Right hindlimb (tissue), 1 donor: ENCODE data around the gene KRTAP5-2.
"Not testable (repeated sequence)": the region's sequence is repeated elsewhere in the genome, so short reads cannot be mapped to it uniquely, and the experiment has no call there.

ENCODE experiments used
- DNase-seq: peaks from one replicate; pipeline ENCODE4 v3.0.0-alpha.2; 2018

Gene KRTAP5-2

DNA sequence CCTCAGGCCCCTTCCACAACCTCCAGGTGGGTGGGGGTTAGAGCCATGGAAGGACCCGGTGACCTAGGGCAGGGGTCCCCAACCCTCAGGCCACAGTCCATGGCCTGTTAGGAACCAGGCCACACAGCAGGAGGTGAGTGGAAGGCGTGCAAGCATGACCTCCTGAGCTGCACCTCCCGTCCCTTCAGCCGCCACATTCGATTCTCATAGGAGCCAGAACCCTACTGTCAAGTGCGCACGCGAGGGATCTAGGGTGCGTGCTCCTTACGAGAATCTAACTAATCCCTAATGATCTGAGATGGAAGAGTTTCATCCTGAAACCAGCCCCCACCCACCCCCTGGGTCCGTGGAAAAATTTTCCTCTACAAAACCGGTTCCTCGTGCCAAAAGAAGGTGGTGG, 27.4 kb upstream of the KRTAP5-2 start:
- no peak for DNase-seq

DNA sequence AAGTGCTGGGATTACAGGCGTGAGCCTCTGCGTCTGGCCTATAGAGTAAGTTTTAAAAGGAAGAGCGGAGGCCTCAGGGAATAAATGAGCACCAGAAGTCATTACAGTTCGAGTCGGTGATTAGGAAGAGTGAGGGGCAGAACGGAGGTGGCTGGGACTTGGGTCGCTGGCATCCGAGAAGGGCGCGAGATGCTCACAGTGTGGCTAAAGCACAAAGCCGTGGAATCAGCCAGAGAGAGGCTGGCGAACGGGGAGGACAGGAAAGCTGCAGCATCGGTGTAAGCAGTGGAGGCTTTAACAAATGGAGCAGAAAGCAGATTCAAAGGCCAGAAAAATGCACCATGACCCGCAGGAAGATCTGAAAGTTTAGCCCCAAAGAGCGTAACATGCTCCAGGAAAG, 26.5 kb upstream of the KRTAP5-2 start:
- no peak for DNase-seq

DNA sequence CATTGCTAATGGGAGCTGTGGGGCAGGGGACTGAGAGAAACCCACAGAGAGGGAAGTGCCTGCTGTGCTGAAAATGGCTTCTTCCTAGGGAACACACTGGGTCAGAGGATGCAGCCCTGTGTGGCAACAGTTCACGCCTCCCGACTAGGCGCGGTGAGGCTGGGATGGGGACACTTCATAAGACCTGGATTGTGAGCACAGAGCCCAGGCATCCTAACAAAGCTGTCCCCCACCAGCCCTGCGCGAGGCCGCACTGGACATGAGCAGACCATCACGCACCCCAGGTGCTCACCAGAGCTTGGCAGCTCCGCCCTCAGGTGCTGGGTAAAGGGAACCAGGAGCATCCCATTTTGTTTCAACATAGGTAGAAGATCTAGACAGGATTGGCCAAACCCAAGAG, 25.6 kb upstream of the KRTAP5-2 start:
- no peak for DNase-seq

DNA sequence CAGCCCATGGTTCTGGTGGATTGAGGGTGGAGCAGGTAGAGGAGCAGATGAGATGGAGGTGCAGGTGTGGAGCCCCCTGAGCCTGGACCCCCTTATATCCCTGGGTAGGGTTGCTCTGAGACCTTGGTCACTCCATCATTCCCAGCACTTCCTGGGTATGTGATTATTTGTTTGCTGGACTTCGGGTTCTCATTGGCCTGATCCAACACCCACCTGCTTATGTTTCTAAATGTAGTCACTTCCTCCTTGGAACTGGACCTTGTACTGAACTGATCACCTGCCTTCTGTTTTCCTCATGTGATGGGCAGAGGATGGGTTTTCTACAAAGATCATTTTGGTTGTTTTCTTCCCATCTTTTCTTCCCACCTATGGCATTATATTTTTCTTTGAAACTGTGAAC, 24.0 kb upstream of the KRTAP5-2 start, which contains the start of gene KRTAP5-4:
Gene KRTAP5-4 (minus strand): TSS at position 53 of the 400 bp plus-strand sequence. CDS start 45 bp downstream, at position 8.
- DNase-seq, result no peak

DNA sequence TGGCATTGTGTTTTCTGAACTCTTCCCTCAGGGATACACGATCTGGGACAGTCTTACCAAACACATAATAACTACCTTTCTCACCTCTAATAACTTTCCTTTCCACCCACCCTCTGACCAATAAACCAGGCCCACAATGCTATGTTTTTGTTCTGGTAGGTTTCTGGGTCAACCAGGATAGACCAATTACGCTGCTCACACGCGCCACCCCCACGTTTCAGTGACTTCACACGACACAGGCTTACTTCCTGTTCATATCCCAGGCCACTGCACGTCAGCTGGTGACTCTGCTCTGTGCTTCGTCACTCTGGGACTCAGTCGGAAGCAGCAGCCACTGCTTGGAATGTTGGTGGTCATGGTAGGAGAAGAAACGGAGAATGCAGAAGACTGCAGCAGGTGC, 21.4 kb upstream of the KRTAP5-2 start:
- no peak for DNase-seq

DNA sequence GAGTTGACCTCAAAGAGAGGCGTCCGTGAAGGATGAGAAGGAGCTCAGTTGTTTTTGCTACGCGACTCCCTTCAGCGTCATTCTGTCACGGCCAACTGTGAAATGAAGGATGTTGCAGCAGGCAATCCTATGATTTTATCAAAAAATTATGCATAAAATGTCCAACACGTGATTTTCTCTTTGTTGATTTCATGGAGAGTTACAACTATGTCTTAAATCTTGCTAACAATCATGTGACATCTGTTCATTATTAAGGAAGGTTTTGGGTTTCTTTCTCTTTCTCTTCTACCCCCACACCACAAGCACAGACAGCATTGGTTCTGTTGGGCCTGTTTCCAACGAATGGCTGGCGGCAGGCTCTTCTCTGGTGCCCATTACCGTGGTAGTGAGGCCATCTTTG, 20.1 kb upstream of the KRTAP5-2 start:
- no peak for DNase-seq

DNA sequence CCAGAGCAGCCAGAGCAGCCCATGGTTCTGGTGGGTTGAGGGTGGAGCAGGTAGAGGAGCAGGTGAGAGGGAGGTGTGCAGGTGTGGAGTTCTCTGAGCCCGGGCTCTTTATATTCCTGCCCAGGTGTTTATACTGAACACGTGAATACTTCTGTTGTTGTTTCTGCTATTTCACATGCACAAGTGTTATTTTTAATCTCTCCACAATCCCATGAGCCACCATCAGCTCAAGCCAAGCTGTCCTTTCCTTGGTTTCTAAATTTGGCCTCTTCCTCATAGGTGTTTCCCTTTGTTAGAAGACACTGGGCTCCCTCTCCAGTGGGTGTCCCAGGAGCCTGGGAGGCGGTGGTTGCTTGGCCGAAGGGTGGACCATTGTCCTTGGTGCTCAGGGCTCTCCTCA, 10.3 kb upstream of the KRTAP5-2 start, which contains the start of gene KRTAP5-3:
Gene KRTAP5-3 (minus strand): TSS at position 101 of the 400 bp plus-strand sequence. CDS start 78 bp downstream, at position 23.
- no peak for DNase-seq

DNA sequence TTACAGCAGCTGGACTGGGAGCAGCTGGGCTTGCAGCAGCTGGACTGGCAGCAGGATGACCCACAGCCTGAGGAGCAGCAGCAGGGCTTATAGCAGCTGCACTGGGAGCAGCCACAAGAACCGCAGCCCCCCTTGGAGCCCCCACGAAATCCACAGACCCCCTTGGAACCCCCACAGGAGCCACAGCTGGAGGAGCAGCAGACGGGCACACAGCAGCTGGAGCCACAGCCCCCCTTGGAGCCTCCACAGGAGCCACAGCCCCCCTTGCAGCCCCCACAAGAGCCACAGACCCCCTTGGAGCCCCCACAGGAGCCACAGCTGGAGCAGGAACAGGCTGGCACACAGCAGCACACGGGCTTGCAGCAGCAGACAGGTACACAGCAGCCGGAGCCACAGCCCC, 9.8 kb upstream of the KRTAP5-2 start:
- not testable (repeated sequence) for DNase-seq

DNA sequence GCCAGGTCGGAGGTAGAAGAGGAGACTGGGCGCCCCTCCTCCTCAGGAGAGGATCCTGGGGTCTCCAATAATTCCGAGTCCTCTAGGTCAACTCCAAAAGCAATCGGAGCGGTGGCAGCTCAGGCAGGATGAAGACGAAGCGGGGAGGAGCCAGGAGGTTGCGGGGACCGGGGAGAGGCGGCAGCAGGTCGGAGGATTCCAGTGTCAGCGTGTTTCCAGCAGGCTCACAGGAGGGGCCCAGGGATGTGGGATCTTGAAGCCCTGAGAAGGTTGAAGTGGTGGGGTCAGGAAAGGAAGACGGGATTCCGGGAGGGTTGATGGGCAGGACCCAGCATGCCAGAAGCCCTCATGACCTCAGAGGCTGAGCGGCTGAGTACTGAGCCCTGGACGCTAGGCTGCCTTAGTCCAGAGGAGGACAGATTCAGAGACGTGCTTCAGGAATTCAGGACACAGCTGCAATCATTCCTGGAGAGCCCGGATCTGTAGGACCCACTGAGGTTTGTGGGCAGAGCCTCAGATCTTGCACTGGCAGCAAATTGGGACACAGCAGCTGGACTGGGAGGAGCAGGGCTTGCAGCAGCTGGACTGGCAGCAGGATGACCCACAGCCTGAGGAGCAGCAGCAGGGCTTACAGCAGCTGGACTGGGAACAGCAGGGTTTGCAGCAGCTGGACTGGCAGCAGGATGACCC, 9.2 kb upstream of the KRTAP5-2 start:
- not testable (repeated sequence) for DNase-seq

DNA sequence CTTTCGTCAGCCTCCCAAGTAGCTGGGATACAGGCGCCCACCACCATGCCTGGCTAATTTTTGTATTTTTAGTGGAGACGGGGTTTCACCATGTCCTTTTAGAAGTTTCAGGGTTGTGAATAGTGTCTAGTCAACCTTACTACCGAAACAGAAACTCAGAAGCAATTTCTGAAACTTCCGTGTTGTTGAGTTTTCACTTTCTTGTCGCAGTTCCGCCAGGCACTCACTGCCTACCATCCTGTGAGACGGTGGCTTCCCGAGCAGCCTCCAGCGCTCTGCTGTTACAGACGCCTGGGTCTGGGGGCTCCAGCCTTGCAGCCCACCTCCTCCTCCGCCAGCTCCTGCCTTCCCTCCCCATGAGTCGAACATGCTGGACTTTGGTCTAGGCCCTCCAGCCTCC, 7.8 kb upstream of the KRTAP5-2 start:
- DNase-seq, result not testable (repeated sequence)

DNA sequence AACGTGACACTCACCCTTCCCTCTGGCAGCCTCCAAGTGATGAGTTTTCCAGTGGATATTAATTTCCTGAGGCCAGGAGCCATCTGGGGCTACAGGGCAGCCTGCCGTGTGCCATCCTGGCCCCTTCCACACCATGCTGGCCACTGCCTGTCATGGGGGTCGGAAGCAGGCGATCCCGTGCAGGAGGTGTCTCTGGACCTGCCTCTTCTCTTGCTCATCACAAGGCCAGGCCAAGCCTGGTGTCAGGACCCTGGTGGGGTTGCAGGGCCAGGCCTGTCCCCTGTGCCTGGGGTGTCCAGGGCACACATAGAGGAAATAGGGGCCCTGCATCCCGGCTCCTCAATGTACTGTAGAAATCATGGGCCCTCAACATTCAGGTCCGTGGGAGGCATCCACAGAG, 6.6 kb upstream of the KRTAP5-2 start:
- DNase-seq, result no peak

DNA sequence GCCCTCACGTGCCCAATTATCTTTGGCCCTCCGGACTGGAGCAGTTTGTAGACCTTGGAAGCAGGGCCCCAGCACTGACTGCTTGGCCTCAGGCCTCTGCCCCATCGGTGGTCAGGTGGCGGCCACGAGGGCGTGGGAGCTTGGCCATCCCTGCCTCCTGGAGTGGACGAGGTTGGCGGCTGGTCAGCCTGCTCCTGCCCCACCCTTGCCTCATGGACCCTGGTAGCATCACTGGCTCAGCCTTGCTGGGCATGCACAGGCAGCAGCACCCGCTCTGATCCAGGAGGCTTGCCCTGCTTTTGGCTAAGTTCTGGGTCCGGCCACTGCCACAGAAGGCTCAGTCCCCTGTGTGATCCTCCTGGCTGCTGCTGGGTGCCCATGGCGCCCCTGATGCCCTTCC, 6.1 kb upstream of the KRTAP5-2 start:
- DNase-seq, result no peak

DNA sequence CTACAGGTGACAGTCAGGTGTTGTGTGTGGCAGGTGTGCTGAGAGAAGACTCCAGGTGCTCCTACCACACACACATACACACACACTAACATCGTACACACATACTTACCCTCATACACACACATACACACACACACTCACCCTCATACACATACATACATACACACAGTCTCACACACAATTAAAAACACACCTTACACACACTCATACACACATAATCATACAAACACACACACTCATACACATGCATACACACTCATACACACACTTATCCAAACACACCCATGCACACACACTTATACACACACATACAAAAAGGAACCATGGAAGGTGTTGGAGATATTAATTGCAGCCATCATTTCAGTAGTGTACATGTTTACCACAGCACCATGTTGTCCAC, 5.5 kb upstream of the KRTAP5-2 start:
- no peak for DNase-seq

DNA sequence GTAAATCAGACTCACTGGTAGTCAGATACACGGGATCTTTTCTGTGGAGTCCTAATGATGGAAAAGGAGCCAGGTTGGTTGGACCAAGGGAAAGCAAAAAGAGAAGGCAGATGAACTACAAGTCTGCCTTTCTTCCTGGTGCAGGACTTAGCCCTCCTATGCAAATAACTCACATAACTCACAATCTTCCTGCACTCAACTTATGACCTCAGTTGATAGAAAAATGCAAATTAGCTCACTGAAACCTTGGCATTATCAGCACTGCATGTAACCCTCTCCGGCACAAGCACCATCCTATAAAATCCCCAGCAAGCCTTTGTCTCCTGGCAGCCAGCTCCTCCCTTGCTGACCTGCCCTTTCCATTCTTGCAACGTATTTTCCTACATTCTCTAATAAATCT, 3.6 kb upstream of the KRTAP5-2 start:
- not testable (repeated sequence) for DNase-seq

DNA sequence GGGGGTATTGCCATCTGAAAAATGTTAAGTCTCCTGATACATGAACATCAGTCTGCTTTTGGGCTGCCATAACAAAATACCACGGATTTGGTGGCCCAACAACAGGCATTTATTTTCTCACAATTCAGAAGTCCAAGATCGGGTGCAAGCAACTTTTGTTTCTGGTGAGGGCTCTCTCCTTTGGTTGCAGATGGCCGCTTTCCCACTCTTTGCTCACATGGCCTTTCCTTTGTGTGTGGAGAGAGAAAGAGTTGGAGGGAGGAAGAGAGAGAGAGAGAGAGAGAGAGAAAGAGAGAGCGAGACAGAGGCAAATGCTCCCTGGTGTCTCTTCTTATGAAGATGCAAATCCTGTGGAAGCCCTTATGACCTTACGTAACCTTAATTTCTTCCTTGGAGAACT, 2.5 kb upstream of the KRTAP5-2 start:
- DNase-seq, result no peak

DNA sequence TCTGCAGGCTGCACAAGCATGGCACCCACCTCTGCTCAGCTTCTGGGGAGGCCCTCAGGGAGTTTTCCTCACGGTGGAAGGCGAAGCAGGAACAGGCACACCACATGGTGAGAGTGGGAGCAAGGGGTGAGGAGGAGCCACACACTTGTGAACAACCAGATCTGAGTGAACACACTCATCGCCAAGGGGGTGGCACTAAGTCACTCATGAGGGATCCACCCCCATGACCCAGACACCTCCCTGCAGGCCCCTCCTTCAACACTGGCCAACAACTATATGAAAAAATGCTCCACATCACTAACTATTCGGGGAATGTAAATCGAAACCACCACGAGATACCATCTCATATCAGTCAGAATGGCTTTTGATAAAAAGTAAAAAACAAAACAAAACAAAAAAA, 722 bp upstream of the KRTAP5-2 start:
- DNase-seq, result no peak

DNA sequence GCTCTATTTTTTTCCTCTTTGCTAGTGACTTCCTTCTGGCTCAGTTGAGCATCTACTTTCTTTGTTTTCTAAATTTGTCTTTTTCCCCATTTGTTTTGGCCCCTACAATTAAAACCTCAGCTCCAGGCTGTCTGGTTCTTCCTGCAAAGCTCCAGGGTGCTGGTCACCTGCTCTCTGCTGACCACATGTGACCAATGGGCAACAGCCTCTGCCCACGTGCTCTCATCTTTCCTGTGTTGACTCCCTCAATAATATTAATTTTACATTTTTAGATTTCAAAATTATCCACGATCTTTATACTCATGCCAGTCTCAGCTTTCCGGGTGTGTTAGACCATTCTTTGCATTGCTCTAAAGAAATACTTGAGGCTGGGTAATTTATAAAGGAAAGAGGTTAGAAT, 312 bp upstream of the KRTAP5-2 start:
- not testable (repeated sequence) for DNase-seq

DNA sequence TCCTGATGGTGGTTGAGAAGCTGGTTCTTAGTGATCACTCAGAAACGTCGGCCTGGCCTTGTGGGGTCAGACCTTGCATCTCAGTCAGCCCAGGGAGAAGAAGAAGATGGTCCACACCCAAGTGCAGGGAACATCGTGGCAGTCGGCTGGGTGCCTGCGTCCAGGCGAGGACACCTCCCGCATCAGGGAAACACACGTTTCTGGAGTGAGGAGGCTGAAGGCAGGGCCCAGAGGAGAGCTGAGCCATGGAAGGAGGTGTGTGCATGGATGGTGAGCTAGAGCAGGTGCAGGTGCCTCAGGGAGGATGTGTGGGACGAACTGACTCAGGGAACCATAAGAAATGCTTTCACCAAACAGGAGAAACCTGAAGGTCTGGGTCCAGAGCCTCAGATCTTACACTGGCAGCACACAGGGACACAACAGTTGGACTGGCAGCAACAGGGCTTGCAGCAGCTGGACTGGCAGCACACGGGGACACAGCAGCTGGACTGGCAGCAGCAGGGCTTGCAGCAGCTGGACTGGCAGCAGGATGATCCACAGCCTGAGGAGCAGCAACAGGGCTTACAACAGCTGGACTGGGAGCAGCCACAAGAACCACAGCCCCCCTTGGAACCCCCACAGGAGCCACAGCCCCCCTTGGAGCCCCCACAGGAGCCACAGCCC, 632 bp downstream of the KRTAP5-2 start:
- peak; percentile 39 for DNase-seq

DNA sequence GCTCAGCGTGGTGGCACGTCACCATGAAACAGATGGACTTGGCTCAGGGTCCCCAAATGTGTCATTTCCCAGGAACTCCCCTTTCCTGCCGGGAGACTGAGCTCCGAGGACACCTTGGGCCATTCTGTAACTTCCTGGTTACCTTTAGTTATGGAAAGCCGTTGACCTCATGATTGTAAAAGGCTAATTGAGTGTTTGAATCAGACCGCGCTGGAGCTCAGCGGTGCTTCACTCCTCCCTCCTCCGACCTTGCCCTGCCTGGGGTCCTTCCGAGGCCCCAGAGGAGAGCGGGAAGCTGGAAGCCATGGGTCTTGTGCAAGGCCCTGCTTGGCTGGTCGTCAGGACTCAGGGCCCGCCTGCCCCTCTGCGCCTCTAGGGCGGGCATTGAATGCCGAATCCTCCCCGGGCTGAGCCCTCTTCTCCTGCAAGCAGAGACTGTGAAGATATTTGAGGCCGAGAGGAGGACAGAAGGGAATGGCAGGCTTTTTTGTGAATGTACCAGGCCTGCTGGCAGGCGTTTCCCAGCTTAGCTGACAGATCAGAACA, 1.4 kb downstream of the KRTAP5-2 start:
- not testable (repeated sequence) for DNase-seq

DNA sequence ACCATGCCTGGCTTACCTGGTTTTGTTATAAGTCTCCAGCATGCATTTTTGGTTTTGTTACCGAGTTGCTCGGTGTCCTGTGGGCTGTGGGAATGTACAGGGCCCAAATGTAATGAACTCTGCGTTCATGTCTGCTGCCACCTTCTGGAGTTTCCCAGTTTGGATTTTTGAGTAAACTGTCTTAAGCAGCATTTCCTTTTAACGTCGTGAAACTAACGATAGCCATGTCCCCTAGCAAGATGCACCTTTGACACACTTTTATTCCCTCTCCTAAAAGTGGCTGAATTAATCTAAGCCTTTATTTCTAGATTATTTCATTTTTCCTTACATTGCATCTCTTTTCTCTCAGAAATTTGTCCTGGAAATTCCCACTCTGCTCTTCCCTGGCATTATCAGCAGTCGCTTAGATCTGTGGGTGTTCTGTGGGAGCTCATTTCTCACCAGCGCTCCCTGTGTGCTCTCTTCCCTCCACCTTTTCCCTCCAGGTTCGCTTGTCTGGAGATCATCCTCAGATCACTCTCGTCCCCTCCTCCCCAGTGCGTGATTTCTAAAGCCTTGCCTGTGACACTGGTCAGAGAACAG, 2.0 kb downstream of the KRTAP5-2 start:
- not testable (repeated sequence) for DNase-seq

DNA sequence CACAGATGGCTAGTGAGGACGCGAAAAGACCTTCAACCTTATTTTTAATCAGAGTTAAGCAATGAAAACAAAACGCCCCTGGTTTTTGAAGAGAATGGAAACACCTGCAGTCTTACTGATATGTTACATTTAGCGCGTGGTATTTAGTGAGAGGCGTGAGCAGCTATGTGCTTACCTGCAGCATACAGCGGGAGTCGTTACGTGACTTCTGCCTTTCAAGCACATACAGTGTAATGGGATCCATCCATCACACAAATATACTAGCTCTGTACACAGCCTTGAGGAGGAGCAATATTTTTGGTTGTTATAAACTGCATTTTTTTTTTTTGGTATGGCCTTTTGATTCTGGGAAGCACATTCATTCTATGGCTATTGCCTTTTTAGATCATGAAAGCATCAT, 5.5 kb downstream of the KRTAP5-2 start:
- DNase-seq, result no peak

DNA sequence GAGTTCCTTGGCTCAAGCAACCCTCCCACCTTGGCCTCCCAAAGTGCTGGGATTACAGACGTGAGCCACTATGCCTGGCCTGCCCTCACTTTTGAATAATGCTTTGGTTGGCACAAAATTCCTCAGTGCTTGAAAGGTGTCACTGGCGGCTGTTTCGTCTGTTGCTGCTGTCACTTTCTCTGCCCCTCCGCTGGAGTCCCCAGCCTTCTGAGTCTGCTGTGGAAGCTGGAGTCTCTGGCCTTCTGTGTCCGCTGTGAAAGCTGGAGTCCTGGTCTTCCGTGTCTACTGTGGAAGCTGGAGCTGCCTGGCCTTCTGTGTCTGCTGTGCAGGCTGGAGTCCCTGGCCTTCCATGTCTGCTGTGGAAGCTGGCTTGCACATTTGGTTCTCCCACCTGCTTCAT, 8.1 kb downstream of the KRTAP5-2 start:
- no peak for DNase-seq

DNA sequence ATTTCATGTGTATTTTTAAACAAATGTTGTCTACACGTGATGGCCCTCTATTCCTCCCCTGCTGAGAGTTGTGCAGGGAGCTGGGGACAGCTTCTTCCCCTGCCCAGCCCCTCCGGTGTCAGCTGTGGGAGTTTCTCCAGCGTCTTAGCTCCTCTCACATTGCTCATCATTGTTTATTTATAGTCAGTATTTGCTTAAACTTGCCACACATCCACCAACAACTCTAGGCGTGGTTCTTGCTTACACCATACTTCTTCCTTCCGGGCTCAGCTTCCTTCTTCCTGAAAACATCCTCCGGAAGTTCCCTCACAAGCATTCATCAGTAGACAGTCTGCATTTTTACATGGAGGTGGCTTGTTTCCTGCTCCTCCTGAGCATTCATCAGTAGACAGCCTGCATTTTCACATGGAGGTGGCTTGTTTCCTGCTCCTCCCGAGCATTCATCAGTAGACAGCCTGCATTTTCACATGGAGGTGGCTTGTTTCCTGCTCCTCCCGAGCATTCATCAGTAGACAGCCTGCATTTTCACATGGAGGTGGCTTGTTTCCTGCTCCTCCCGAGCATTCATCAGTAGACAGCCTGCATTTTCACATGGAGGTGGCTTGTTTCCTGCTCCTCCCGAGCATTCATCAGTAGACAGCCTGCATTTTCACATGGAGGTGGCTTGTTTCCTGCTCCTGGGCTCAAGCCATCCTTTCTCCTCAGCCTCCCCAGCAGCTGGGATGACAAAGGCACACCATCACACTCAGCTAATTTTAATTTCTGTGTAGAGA, 8.7 kb downstream of the KRTAP5-2 start:
- not testable (repeated sequence) for DNase-seq
